Tibial nerve (tissue), 4 donors: ENCODE measurements around the gene RCOR1. TPM values are rescaled to one million over a fixed set of nuclear protein-coding genes. Genes with fewer than 3 reads are reported as not detected.

Experiments
- DNase-seq, 2 donors: peaks; one replicate each; pipeline ENCODE4 v3.0.0-alpha.2; 2019; ENCODE audit warnings: low spot score in 2 of 2
- H3K27ac ChIP-seq, 4 donors: fragments of 200-600 bp; sonication (generic) in 3 of 4; one replicate each; pipeline ENCODE4 v1.5.1; 2017 to 2019; ENCODE audit warnings: mild to moderate bottlenecking in 1 of 4
- H3K27me3 ChIP-seq, 2 donors: fragments of 200-600 bp; sonication (generic) in 1 of 2; one replicate each; pipeline versions ENCODE4 v1.5.1 to v1.6.0; 2017 to 2019
- H3K36me3 ChIP-seq, 3 donors: fragments of 200-600 bp; sonication (generic); one replicate each; pipeline ENCODE4 v1.5.1; 2018 to 2019
- H3K4me1 ChIP-seq, 4 donors: fragments of 200-600 bp; sonication (generic) in 3 of 4; one replicate each; pipeline ENCODE4 v1.5.1; 2017 to 2019
- H3K4me3 ChIP-seq, 4 donors: fragments of 200-600 bp; sonication (generic) in 3 of 4; one replicate each; pipeline ENCODE4 v1.5.1; 2017 to 2019; ENCODE audit warnings: mild to moderate bottlenecking in 1 of 4, moderate library complexity in 1 of 4
- H3K9me3 ChIP-seq, 4 donors: fragments of 200-600 bp; sonication (generic) in 3 of 4; one replicate each; pipeline ENCODE4 v1.5.1; 2017 to 2019
- EP300 ChIP-seq, 2 donors: sonication (generic); formaldehyde crosslinking; IDR thresholded peaks; one replicate each; pipeline ENCODE4 v1.6.1; 2017; ENCODE audit warnings: antibody characterized with exemption in 2 of 2, mild to moderate bottlenecking in 1 of 2
- POLR2A ChIP-seq, 2 donors: fragments of 450-650 bp; IDR thresholded peaks; one replicate each; pipeline ENCODE4 v1.6.1; 2017; ENCODE audit warnings: antibody characterized with exemption in 2 of 2, mild to moderate bottlenecking in 2 of 2, moderate library complexity in 2 of 2
- WGBS, 2 donors: methylation state at CpG; one replicate each; pipeline ENCODE4 v1.1.5; 2018; 5-methylcytosine and 5-hydroxymethylcytosine counted together
- total RNA-seq, 4 donors: library from RNA; depleted of rRNA; stranded (reverse); fragments of >200 nt; gene quantifications; one replicate each; pipeline ENCODE4 v1.1.0, GENCODE V29; 2016
- TF ChIP-seq, protein P1 (sequence below), 5 experiments: fragments of 200-600 bp in 3 of 5; fragments of 450-650 bp in 2 of 5; sonication (generic) in 3 of 5; IDR thresholded peaks; one replicate each; pipeline ENCODE4 v1.5.1; 2016 to 2019; ENCODE audit warnings: antibody characterized with exemption in 5 of 5, mild to moderate bottlenecking in 3 of 5, moderate library complexity in 2 of 5

RCOR1 gene
- total RNA-seq, 4 donors from 2014 or later: 6.3 to 12.8 (median 10.0) TPM

DNA sequence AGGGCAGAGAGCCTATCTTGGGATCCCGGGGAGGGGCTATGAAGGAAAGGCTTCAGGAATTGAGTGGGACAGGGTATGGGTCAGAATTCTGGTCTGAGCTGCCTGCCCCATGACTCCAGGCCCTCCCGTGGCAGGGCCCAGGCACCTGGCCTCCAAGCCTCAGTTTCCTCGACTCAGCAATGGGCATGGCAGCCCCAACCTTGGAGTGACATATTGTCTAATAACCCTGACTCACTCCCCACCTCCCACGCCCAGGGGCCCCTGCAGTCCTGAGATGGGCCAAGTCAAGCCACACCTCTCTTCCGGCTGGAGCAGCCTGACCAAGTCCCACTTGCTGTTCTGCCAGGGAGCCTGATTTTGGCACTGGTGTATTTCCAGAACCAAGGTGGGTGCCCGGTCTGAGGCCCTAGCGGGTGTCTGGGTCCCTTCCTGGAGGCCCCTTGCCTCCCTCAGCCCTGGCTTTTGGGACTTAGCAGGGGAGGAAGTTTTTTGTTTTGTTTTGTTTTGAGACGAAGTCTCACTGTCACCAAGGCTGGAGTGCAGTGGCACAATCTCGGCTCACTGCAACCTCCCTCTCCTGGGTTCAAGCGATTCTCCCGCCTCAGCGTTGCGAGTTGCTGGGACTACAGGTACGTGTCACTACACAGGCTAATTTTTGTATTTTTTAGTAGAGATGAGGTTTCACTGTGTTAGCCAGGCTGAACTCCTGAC lies 40.3 kb upstream of the RCOR1 start:
- no peak for DNase-seq
- TF ChIP-seq POLR2A (IDR thresholded peaks at IDR 0.05) (no peak), EP300 (IDR thresholded peaks at IDR 0.05) (no peak)
- TF ChIP-seq, protein P1, sequence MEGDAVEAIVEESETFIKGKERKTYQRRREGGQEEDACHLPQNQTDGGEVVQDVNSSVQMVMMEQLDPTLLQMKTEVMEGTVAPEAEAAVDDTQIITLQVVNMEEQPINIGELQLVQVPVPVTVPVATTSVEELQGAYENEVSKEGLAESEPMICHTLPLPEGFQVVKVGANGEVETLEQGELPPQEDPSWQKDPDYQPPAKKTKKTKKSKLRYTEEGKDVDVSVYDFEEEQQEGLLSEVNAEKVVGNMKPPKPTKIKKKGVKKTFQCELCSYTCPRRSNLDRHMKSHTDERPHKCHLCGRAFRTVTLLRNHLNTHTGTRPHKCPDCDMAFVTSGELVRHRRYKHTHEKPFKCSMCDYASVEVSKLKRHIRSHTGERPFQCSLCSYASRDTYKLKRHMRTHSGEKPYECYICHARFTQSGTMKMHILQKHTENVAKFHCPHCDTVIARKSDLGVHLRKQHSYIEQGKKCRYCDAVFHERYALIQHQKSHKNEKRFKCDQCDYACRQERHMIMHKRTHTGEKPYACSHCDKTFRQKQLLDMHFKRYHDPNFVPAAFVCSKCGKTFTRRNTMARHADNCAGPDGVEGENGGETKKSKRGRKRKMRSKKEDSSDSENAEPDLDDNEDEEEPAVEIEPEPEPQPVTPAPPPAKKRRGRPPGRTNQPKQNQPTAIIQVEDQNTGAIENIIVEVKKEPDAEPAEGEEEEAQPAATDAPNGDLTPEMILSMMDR (IDR thresholded peaks at IDR 0.05): no peak
- peaks cover 0 to 21% of the 10 kb centered on the region in 2 donors for H3K27me3 ChIP-seq
- H3K27ac ChIP-seq: peak overlapping the region in 1 of 4 donors; percentile 67
- H3K9me3 ChIP-seq: peaks cover 0 to 6% (median 0%) of the 10 kb centered on the region in 4 donors
- H3K36me3 ChIP-seq: no peaks in the 10 kb centered on the region
- peaks cover 0 to 15% (median 0%) of the 10 kb centered on the region in 4 donors for H3K4me1 ChIP-seq
- no peak overlapping the region for H3K4me3 ChIP-seq
- WGBS, 2 donors: 76 to 86% methylated on average over 12 to 13 of the region's 14 CpGs

DNA sequence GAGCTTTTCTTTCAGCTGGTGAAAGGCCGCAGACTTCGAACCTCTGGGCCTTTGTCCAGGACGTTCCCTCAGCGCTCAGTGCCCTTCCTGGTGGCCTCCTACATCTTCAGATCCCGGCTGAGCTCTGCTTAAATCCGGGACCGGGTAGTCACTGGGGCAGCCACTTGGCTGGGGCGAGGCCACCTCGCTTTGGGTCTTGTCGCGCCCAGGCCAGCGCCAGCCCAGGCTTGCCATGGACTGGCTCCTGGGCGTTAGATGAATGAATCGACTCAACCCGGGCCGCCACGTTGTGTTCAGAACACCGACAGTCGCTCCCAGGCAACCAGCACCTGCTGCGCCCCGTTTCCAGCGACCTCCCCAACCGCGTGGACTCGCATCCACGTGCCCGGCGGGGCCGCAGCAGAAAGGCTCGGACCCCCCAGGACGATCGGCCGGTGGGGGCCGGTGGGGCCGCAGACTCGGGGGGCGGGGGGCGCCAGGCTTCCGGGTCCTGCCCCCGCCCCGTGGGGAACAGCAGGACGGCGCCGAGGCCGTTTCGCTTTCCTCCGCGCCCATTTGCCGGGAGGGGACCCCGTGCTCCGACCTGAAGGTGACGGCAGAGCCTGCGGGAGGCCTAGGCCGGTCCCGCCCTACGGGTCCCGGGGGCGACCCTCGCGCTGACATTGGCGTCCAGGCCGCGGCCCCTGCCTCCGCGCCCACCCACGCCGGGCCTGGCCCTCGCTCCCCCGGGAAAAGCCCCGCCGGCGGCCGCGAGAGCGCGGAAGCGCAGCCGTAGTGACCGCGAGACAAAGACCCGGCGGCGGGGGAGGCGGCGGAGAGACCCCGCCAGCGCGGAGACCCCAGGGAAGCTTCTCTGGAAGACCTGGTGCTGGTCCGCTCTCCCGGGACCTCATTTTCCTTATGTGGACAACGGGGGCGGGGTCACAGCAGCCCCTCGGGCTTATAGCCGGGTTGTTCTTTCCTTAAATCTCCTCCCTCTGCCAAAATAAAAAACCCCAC lies 37.3 kb upstream of the RCOR1 start:
- peaks cover 0 to 15% (median 0%) of the 10 kb centered on the region in 4 donors for H3K4me1 ChIP-seq
- peaks cover 0 to 10% of the 10 kb centered on the region in 2 donors for H3K27me3 ChIP-seq
- H3K4me3 ChIP-seq: peak overlapping the region; percentile 81 to 97 (median 82)
- peak overlapping the region; percentile 28 to 85 (median 66) for H3K27ac ChIP-seq
- TF ChIP-seq EP300 (IDR thresholded peaks at IDR 0.05): no peak
- TF ChIP-seq POLR2A (IDR thresholded peaks at IDR 0.05): no peak
- TF ChIP-seq, protein P1 (IDR thresholded peaks at IDR 0.05): no peak
- no peaks in the 10 kb centered on the region for H3K36me3 ChIP-seq
- H3K9me3 ChIP-seq: no peaks in the 10 kb centered on the region
- 8 to 37% methylated on average over 15 to 50 of the region's 94 CpGs for WGBS, 2 donors
- peak in 1 of 2 donors; percentile 13 for DNase-seq

DNA sequence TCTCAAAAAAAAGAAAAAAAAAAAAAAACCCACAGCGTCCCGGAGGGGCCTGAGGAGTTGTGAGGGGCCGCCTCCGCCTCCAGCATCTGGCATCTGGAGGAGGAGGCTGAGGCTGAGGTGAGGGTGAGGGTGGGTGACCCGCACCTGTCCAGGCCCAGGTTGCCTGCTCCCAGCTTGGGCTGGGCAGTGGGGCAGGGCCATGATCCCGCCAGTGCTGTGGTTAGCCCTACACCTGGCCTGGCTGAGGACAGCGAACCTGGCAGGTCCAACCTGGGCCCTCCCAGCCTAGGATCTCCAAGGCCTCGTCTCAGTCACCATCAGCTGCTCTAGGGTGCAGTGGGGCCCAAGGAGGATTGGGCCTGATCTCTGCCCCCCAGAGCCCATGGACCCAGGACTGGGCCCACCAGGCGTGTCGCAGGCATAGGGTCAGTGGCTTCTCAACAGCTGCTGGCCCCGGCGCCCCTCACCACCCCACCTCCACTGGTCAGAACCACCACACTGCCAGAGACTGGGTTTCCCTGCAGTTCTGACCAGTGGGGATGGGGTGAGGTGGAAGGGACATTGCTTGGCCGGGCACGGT lies 36.3 kb upstream of the RCOR1 start:
- Histone ChIP-seq H3K4me1 (peaks cover 0 to 15% (median 0%) of the 10 kb centered on the region in 4 donors), H3K9me3 (no peaks in the 10 kb centered on the region), H3K36me3 (no peaks in the 10 kb centered on the region), H3K4me3 (peak overlapping the region in 1 of 4 donors; percentile 97), H3K27ac (no peak overlapping the region), H3K27me3 (no peaks in the 10 kb centered on the region)
- 93 to 97% methylated on average over 13 of the region's 14 CpGs for WGBS, 2 donors
- TF ChIP-seq, protein P1 (IDR thresholded peaks at IDR 0.05): no peak
- TF ChIP-seq EP300 (IDR thresholded peaks at IDR 0.05): no peak
- no peak for TF ChIP-seq POLR2A (IDR thresholded peaks at IDR 0.05)
- DNase-seq: no peak

DNA sequence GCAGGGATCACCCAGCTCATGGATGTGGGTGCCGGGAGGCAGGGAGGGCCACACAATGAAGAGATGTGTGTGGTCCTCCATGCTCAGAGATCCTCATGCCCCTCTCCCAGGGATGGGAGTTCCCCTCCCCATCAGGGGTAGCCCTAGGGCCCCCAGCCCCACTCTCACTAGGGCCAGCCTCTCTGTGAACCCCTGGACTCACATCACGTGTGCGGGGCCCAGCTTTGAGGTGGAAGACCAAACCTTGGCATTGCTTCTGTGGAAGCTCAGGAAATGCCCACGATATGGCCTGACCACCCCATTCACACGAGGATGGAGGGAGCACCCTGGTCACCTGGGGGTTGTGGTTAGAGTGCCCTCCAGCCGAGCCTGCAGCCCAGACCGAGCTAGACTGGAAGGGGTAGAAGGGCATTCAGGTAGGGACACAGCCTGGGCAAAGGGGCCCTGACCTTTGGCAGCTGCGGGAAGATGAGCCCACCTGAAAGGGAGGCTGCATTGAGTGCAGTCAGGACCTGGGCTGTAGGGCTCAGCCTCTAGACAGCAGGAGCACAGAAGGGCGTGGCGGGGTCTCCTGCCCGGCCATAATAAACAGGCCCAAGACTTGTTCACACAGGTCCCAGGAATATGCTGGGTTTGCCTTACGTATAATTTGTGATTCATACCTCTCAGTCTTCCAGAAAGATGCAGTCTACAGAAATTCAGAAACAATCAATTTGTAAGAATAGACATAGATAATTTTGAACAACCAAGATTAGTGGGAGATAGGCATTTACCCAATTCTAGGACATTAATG lies 34.8 kb upstream of the RCOR1 start:
- Histone ChIP-seq H3K4me3 (no peak overlapping the region), H3K36me3 (no peaks in the 10 kb centered on the region), H3K27me3 (no peaks in the 10 kb centered on the region), H3K9me3 (no peaks in the 10 kb centered on the region), H3K4me1 (peaks cover 0 to 11% (median 0%) of the 10 kb centered on the region in 4 donors), H3K27ac (no peak overlapping the region)
- 86 to 95% methylated on average over 10 to 12 of the region's 12 CpGs for WGBS, 2 donors
- no peak for DNase-seq
- no peak for TF ChIP-seq POLR2A (IDR thresholded peaks at IDR 0.05)
- TF ChIP-seq, protein P1 (IDR thresholded peaks at IDR 0.05): no peak
- TF ChIP-seq EP300 (IDR thresholded peaks at IDR 0.05): no peak
